ENCODE data around the gene ALPL.
A peak's percentile ranks its signal among the peaks of the same experiment; 100 is the strongest.
"Not testable (repeated sequence)": the region's sequence is repeated elsewhere in the genome, so short reads cannot be mapped to it uniquely, and the experiment has no call there.

ALPL gene

DNA sequence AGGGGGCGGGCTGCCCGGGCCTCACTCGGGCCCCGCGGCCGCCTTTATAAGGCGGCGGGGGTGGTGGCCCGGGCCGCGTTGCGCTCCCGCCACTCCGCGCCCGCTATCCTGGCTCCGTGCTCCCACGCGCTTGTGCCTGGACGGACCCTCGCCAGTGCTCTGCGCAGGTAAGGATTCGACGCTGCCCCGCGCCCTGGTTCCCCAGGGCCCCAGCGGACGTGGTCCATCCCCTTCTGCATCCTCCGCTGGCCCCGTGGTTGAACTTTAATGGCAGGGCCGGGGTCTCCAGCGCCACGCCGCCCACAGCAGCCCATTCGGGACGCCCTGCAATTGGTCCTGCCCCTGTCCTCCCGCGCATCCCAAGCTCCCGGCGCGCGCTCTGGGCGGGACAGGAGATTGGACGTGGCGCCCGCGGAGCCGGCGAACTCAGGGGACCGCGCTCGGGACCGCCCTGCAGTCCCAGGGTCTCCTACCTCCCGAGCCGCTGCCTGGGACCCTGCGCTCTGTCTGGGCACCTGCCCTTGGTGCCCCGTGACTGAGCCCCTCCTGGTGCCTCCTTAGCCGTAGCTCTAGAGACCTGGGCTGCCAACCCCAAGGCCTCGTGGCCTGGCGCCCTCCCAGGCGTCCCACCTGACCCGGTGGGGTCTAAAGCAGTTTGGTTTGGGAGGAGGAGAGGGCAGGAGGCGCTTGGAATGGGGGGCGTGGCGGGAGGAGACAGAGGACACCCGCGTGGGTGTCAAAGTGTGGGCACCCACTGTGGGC, at the start of gene ALPL:
TSS of gene ALPL (plus strand) at position 73 of the 762 bp plus-strand sequence. CDS start 44,659 bp downstream, outside the sequence.
- H3K27me3 ChIP-seq (ENCODE audit: insufficient read depth, low read length) = 0 out of 2 replicates have a peak, but pooled peaks cover 5% of the 10 kb centered on the region
- no peak within 1 kb of the TSS for H3K27ac ChIP-seq (ENCODE audit: low read depth, low read length, poor library complexity, severe bottlenecking)
- H3K4me3 ChIP-seq (ENCODE audit: low read depth, low read length, poor library complexity, severe bottlenecking) = no peak within 1 kb of the TSS
- H3F3A ChIP-seq (ENCODE audit: insufficient read depth, low read length) = no peaks in the 10 kb centered on the region
- TF ChIP-seq CTCF (IDR thresholded peaks at IDR 0.05; ENCODE audit: low read length) (no peak), EZH2 (IDR thresholded peaks at IDR 0.05; ENCODE audit: borderline replicate concordance, low read length) (no peak)
- peaks cover 17% of the 10 kb centered on the region for H3K4me1 ChIP-seq (ENCODE audit: insufficient read depth, low read length, severe bottlenecking)
- H3K36me3 ChIP-seq (ENCODE audit: insufficient read depth, low read length) = no peaks in the 10 kb centered on the region
- peak within 1 kb of the TSS; percentile 37; the same call in 1 of the 2 replicates for H3K4me2 ChIP-seq (ENCODE audit: low read length)
- H2AFZ ChIP-seq (ENCODE audit: low read length) = no peak within 1 kb of the TSS
- H3K9me2 ChIP-seq (ENCODE audit: low read depth, low read length) = no peaks in the 10 kb centered on the region
- no peaks in the 10 kb centered on the region for H3K79me2 ChIP-seq (ENCODE audit: insufficient read depth, low read length)
- H3K9me3 ChIP-seq (ENCODE audit: low read length) = no peaks in the 10 kb centered on the region
- H3K9ac ChIP-seq (ENCODE audit: low read length) = no peak within 1 kb of the TSS; the same call in 1 of the 2 replicates
- H4K20me1 ChIP-seq (ENCODE audit: insufficient read depth, low read length) = no peaks in the 10 kb centered on the region

DNA sequence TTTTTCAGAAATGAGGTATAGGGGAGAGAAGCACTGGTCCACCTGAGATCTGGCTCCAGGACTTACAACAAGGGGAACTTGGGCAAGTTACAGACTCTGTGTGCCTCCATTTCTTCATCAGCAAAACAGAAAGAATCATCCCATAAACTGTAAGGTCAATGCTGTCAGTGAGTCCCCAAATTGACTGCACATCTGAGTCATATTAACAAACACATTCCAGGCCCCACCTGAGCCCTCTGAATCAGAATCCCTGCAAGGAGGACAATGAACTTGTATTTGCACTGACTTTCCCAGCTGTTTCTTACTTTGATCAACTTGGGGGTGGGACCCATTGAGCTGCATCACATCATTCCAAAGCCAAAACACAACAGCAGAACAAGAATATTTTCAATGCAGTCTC, 44.1 kb upstream of the ALPL start:
- H3K27me3 ChIP-seq (ENCODE audit: insufficient read depth, low read length); H3K9me2 ChIP-seq (ENCODE audit: low read depth, low read length); H2AFZ ChIP-seq (ENCODE audit: low read length); H3K79me2 ChIP-seq (ENCODE audit: insufficient read depth, low read length); H3F3A ChIP-seq (ENCODE audit: insufficient read depth, low read length); H3K4me2 ChIP-seq (ENCODE audit: low read length); H3K9me3 ChIP-seq (ENCODE audit: low read length); H3K27ac ChIP-seq (ENCODE audit: low read depth, low read length, poor library complexity, severe bottlenecking); H3K4me3 ChIP-seq (ENCODE audit: low read depth, low read length, poor library complexity, severe bottlenecking); H3K4me1 ChIP-seq (ENCODE audit: insufficient read depth, low read length, severe bottlenecking); H3K36me3 ChIP-seq (ENCODE audit: insufficient read depth, low read length); H3K9ac ChIP-seq (ENCODE audit: low read length); H4K20me1 ChIP-seq (ENCODE audit: insufficient read depth, low read length): not testable (repeated sequence)

GRCh38 chr1:21467946-21468345, 41.3 kb upstream of the ALPL start:
- not testable (repeated sequence) for H3K79me2 ChIP-seq (ENCODE audit: insufficient read depth, low read length); H3K4me1 ChIP-seq (ENCODE audit: insufficient read depth, low read length, severe bottlenecking); H4K20me1 ChIP-seq (ENCODE audit: insufficient read depth, low read length); H3K9me3 ChIP-seq (ENCODE audit: low read length); H3K9ac ChIP-seq (ENCODE audit: low read length); H2AFZ ChIP-seq (ENCODE audit: low read length); H3K9me2 ChIP-seq (ENCODE audit: low read depth, low read length); H3K27ac ChIP-seq (ENCODE audit: low read depth, low read length, poor library complexity, severe bottlenecking); H3F3A ChIP-seq (ENCODE audit: insufficient read depth, low read length); H3K4me2 ChIP-seq (ENCODE audit: low read length); H3K4me3 ChIP-seq (ENCODE audit: low read depth, low read length, poor library complexity, severe bottlenecking); H3K27me3 ChIP-seq (ENCODE audit: insufficient read depth, low read length); H3K36me3 ChIP-seq (ENCODE audit: insufficient read depth, low read length)

DNA sequence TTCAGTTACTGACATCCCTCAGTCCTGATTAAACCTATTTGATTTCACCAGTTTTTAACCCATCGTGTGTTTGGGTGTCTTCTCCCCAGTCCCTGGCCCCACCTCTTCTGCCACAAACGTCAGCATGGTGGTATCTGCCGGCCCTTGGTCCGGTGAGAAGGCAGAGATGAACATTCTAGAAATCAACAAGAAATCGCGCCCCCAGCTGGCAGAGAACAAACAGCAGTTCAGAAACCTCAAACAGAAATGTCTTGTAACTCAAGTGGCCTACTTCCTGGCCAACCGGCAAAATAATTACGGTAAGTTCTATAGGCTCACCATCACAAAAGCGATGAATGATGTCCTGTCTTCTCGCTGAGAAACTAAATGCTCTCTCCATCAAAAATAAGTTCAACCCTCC, 40.6 kb upstream of the ALPL start:
- Histone ChIP-seq H2AFZ (ENCODE audit: low read length) (no peak overlapping the region), H3K36me3 (ENCODE audit: insufficient read depth, low read length) (no peaks in the 10 kb centered on the region), H3K9ac (ENCODE audit: low read length) (no peak overlapping the region), H3K27me3 (ENCODE audit: insufficient read depth, low read length) (no peaks in the 10 kb centered on the region), H3K9me3 (ENCODE audit: low read length) (no peaks in the 10 kb centered on the region), H3K9me2 (ENCODE audit: low read depth, low read length) (no peaks in the 10 kb centered on the region), H3K4me2 (ENCODE audit: low read length) (no peak overlapping the region), H4K20me1 (ENCODE audit: insufficient read depth, low read length) (no peaks in the 10 kb centered on the region), H3F3A (ENCODE audit: insufficient read depth, low read length) (no peaks in the 10 kb centered on the region), H3K79me2 (ENCODE audit: insufficient read depth, low read length) (no peaks in the 10 kb centered on the region), H3K4me1 (ENCODE audit: insufficient read depth, low read length, severe bottlenecking) (peaks cover 4% of the 10 kb centered on the region), H3K4me3 (ENCODE audit: low read depth, low read length, poor library complexity, severe bottlenecking) (no peak overlapping the region), H3K27ac (ENCODE audit: low read depth, low read length, poor library complexity, severe bottlenecking) (no peak overlapping the region)
- TF ChIP-seq CTCF (IDR thresholded peaks at IDR 0.05; ENCODE audit: low read length) (peak; percentile 67), EZH2 (IDR thresholded peaks at IDR 0.05; ENCODE audit: borderline replicate concordance, low read length) (no peak)
